Fibroblast of pulmonary artery (primary cell): ENCODE results near the gene SHROOM3.

Source experiments
- DNase-seq: peaks from one replicate; pipeline ENCODE4 v3.0.0-alpha.2; 2010; ENCODE audit warnings: low read depth
- H3K4me3 ChIP-seq: replicated peaks from 2 replicates; pipeline ENCODE4 v1.5.1; 2011; ENCODE audit warnings: low read depth, mild to moderate bottlenecking, control low read depth, low read length, moderate library complexity
- CTCF ChIP-seq: IDR thresholded peaks from 2 replicates; pipeline ENCODE4 v1.5.1; 2011; ENCODE audit warnings: mild to moderate bottlenecking, control low read depth, low read length, inconsistent platforms; ENCODE audit errors: missing control alignments

SHROOM3 gene

GRCh38 chr4:76784237-76784636 is 349.2 kb downstream of the SHROOM3 start:
- peak; percentile 24 for TF ChIP-seq CTCF
- H3K4me3 ChIP-seq, result no peak overlapping the region
- DNase-seq, result no peak

GRCh38 chr4:76787898-76788297 is 352.9 kb downstream of the SHROOM3 start:
- no peak for TF ChIP-seq CTCF
- no peak overlapping the region for H3K4me3 ChIP-seq
- DNase-seq, result no peak

GRCh38 chr4:76790377-76790776 is 355.3 kb downstream of the SHROOM3 start:
- no peak for TF ChIP-seq CTCF
- H3K4me3 ChIP-seq, result no peak overlapping the region
- no peak for DNase-seq

- no peak overlapping the region for H3K4me3 ChIP-seq
- TF ChIP-seq CTCF, result no peak
- DNase-seq, result no peak
These were observed 356.4 kb downstream of the SHROOM3 start for GRCh38 chr4:76791479-76791878.

- no peak for TF ChIP-seq CTCF
These were observed 357.4 kb downstream of the SHROOM3 start for GRCh38 chr4:76792418-76792817.

GRCh38 chr4:76795243-76795642 is 360.2 kb downstream of the SHROOM3 start:
- no peak for TF ChIP-seq CTCF
- H3K4me3 ChIP-seq, result no peak overlapping the region
- no peak for DNase-seq

More at GRCh38 chr4:76792418-76792817, 357.4 kb downstream of the SHROOM3 start:
- DNase-seq, result no peak
- H3K4me3 ChIP-seq, result no peak overlapping the region

GRCh38 chr4:76799140-76799539 is 364.1 kb downstream of the SHROOM3 start:
- no peak for TF ChIP-seq CTCF
- DNase-seq, result no peak
- no peak overlapping the region for H3K4me3 ChIP-seq
